Gastroesophageal sphincter (tissue), 4 donors: ENCODE data around the gene SPSB2. TPM values are rescaled to one million over a fixed set of nuclear protein-coding genes. Genes with fewer than 3 reads are reported as not detected.

Experiments used
- ATAC-seq: fragments of 150-250 bp; one replicate; pipeline ENCODE4 v1.9.1; 2016; ENCODE audit warnings: mild to moderate bottlenecking, moderate library complexity
- H3K27ac ChIP-seq, 4 donors: fragments of 200-600 bp; sonication (generic) in 3 of 4; 1 replicate in 3 of 4; 2 replicates in 1 of 4; pipeline ENCODE4 v1.5.1; 2016 to 2019
- H3K27me3 ChIP-seq: fragments of 200-600 bp; sonication (generic); one replicate; pipeline ENCODE4 v1.5.1; 2019
- H3K36me3 ChIP-seq, 2 donors: fragments of 200-600 bp; sonication (generic); one replicate each; pipeline ENCODE4 v1.5.1; 2019; ENCODE audit warnings: control low read depth in 1 of 2
- H3K4me1 ChIP-seq, 3 donors: fragments of 200-600 bp; sonication (generic); 1 replicate in 2 of 3; 2 replicates in 1 of 3; pipeline ENCODE4 v1.5.1; 2016 to 2019; ENCODE audit warnings: control low read depth in 2 of 3
- H3K4me3 ChIP-seq, 2 donors: fragments of 200-600 bp; sonication (generic); one replicate each; pipeline ENCODE4 v1.5.1; 2019; ENCODE audit warnings: mild to moderate bottlenecking in 1 of 2, moderate library complexity in 1 of 2
- H3K9me3 ChIP-seq, 3 donors: fragments of 200-600 bp; sonication (generic); one replicate each; pipeline ENCODE4 v1.5.1; 2017 to 2019; ENCODE audit warnings: control low read depth in 2 of 3
- EP300 ChIP-seq: sonication (generic); formaldehyde crosslinking; IDR thresholded peaks from one replicate; pipeline ENCODE4 v1.6.1; 2017; ENCODE audit warnings: antibody characterized with exemption, mild to moderate bottlenecking
- POLR2A ChIP-seq, 2 donors: fragments of 450-650 bp; IDR thresholded peaks; one replicate each; pipeline ENCODE4 v1.6.1; 2017; ENCODE audit warnings: antibody characterized with exemption in 2 of 2, mild to moderate bottlenecking in 2 of 2, moderate library complexity in 1 of 2
- POLR2AphosphoS5 ChIP-seq: sonication (generic); formaldehyde crosslinking; IDR thresholded peaks from one replicate; pipeline ENCODE4 v1.6.1; 2017; ENCODE audit warnings: antibody characterized with exemption
- WGBS, 2 donors: methylation state at CpG; one replicate each; pipeline ENCODE4 v1.1.5; 2018; ENCODE audit warnings: low coverage in 1 of 2; 5-methylcytosine and 5-hydroxymethylcytosine counted together
- total RNA-seq, 4 donors: library from RNA; depleted of rRNA; stranded (reverse); fragments of >200 nt; gene quantifications; one replicate each; pipeline ENCODE4 v1.1.0, GENCODE V29; 2016
- TF ChIP-seq, protein P1 (sequence below), 4 experiments: fragments of 200-600 bp in 2 of 4; fragments of 450-650 bp in 2 of 4; sonication (generic) in 1 of 4; IDR thresholded peaks; one replicate each; pipeline ENCODE4 v1.5.1; 2017 to 2019; ENCODE audit warnings: antibody characterized with exemption in 4 of 4, mild to moderate bottlenecking in 2 of 4, moderate library complexity in 2 of 4

SPSB2 gene
- total RNA-seq, 4 donors from 2014 or later: 7.4 to 10.7 (median 8.1) TPM

- 73 to 88% methylated on average over 2 to 3 of the region's 6 CpGs for WGBS, 2 donors
- TF ChIP-seq POLR2AphosphoS5 (no peak), EP300 (no peak), POLR2A (IDR thresholded peaks at IDR 0.05) (no peak)
- TF ChIP-seq, protein P1, sequence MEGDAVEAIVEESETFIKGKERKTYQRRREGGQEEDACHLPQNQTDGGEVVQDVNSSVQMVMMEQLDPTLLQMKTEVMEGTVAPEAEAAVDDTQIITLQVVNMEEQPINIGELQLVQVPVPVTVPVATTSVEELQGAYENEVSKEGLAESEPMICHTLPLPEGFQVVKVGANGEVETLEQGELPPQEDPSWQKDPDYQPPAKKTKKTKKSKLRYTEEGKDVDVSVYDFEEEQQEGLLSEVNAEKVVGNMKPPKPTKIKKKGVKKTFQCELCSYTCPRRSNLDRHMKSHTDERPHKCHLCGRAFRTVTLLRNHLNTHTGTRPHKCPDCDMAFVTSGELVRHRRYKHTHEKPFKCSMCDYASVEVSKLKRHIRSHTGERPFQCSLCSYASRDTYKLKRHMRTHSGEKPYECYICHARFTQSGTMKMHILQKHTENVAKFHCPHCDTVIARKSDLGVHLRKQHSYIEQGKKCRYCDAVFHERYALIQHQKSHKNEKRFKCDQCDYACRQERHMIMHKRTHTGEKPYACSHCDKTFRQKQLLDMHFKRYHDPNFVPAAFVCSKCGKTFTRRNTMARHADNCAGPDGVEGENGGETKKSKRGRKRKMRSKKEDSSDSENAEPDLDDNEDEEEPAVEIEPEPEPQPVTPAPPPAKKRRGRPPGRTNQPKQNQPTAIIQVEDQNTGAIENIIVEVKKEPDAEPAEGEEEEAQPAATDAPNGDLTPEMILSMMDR (IDR thresholded peaks at IDR 0.05): no peak
- Histone ChIP-seq H3K9me3 (no peaks in the 10 kb centered on the region), H3K27me3 (no peaks in the 10 kb centered on the region), H3K4me3 (no peak overlapping the region), H3K27ac (peak overlapping the region in 1 of 4 donors; percentile 5), H3K36me3 (peaks cover 0 to 76% of the 10 kb centered on the region in 2 donors), H3K4me1 (peaks cover 0 to 19% (median 9%) of the 10 kb centered on the region in 3 donors)
- ATAC-seq: no peak
Observed at GRCh38 chr12:6833189-6833890, 39.8 kb downstream of the SPSB2 start.

DNA sequence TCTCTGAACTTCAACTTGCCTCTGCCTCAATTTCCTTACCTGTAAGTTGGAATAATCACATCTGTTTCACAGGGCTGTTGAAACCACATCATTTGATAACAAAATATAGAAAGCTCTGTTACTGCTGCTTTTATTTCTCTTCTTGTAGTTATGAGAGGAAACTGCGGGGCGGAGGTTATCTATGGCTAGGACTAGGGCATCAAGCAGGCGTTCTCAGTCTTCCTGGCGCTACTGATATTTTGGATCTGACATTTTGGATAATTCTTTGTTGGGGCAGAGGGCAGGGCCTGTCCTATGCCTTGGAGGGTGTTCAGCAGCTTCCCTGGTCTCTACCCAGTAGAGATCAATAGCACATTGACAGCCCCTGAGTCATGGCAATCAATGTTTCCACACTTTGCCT, 41.0 kb downstream of the SPSB2 start:
- no peaks in the 10 kb centered on the region for H3K27me3 ChIP-seq
- peaks cover 0 to 64% of the 10 kb centered on the region in 2 donors for H3K36me3 ChIP-seq
- 86 to 88% methylated on average over 2 to 4 of the region's 4 CpGs for WGBS, 2 donors
- no peak for TF ChIP-seq POLR2A (IDR thresholded peaks at IDR 0.05)
- no peak for TF ChIP-seq EP300
- no peak for TF ChIP-seq POLR2AphosphoS5
- TF ChIP-seq, protein P1 (IDR thresholded peaks at IDR 0.05): no peak
- no peak overlapping the region for H3K4me3 ChIP-seq
- H3K9me3 ChIP-seq: no peaks in the 10 kb centered on the region
- no peak overlapping the region for H3K27ac ChIP-seq
- H3K4me1 ChIP-seq: peaks cover 0 to 30% (median 18%) of the 10 kb centered on the region in 3 donors
- ATAC-seq: no peak

- ATAC-seq: no peak
- TF ChIP-seq, protein P1 (IDR thresholded peaks at IDR 0.05): no peak
Observed at GRCh38 chr12:6831450-6831995, 41.6 kb downstream of the SPSB2 start.

GRCh38 chr12:6830999-6831398, 42.1 kb downstream of the SPSB2 start:
- no peak overlapping the region for H3K27ac ChIP-seq
- WGBS, 2 donors: 90 to 94% methylated on average over 2 to 3 of the region's 6 CpGs
- ATAC-seq: no peak
- TF ChIP-seq, protein P1 (IDR thresholded peaks at IDR 0.05): no peak
- TF ChIP-seq POLR2AphosphoS5 (no peak), POLR2A (IDR thresholded peaks at IDR 0.05) (no peak), EP300 (no peak)
- peaks cover 0 to 41% (median 22%) of the 10 kb centered on the region in 3 donors for H3K4me1 ChIP-seq
- no peaks in the 10 kb centered on the region for H3K9me3 ChIP-seq
- H3K27me3 ChIP-seq: no peaks in the 10 kb centered on the region
- peaks cover 0 to 54% of the 10 kb centered on the region in 2 donors for H3K36me3 ChIP-seq
- H3K4me3 ChIP-seq: no peak overlapping the region

More at GRCh38 chr12:6831450-6831995, 41.6 kb downstream of the SPSB2 start:
- Histone ChIP-seq H3K36me3 (peaks cover 0 to 58% of the 10 kb centered on the region in 2 donors), H3K4me3 (no peak overlapping the region), H3K4me1 (peaks cover 0 to 36% (median 22%) of the 10 kb centered on the region in 3 donors), H3K9me3 (no peaks in the 10 kb centered on the region), H3K27me3 (no peaks in the 10 kb centered on the region), H3K27ac (no peak overlapping the region)
- 74 to 76% methylated on average over 5 of the region's 12 CpGs for WGBS, 2 donors
